Activated naive CD4-positive, alpha-beta T cell treated with anti-CD3 and anti-CD28 coated beads, Interleukin-2, amount 10 ng/mL, durations not matched to agents 7 days and 5 days (primary cell): ENCODE measurements around the gene KMT2C.
"Not testable (repeated sequence)": the region's sequence is repeated elsewhere in the genome, so short reads cannot be mapped to it uniquely, and the experiment has no call there.

ENCODE experiments used
- CTCF ChIA-PET: fragments of 350-600 bp; sonication (Branson Sonifier 250); formaldehyde crosslinking; loops from one replicate; lab custom pipeline; 2021; ENCODE audit warnings: antibody characterized with exemption; lab: Charles Lee
- DNase-seq: peaks from one replicate; pipeline ENCODE4 v3.0.0-alpha.2; 2020
- H3K27ac Mint-ChIP-seq: one replicate; pipeline ENCODE4 v1.8.0; 2021; ENCODE audit warnings: mild to moderate bottlenecking, moderate library complexity, mixed read lengths
- H3K27me3 Mint-ChIP-seq: one replicate; pipeline ENCODE4 v1.8.0; 2021; ENCODE audit warnings: mild to moderate bottlenecking, mixed read lengths
- H3K36me3 Mint-ChIP-seq: one replicate; pipeline ENCODE4 v1.8.0; 2021; ENCODE audit warnings: mixed read lengths
- H3K4me1 Mint-ChIP-seq: one replicate; pipeline ENCODE4 v1.8.0; 2021; ENCODE audit warnings: mixed read lengths
- H3K4me3 Mint-ChIP-seq: one replicate; pipeline ENCODE4 v1.8.0; 2021; ENCODE audit warnings: mild to moderate bottlenecking, moderate library complexity, mixed read lengths
- H3K9me3 Mint-ChIP-seq: one replicate; pipeline ENCODE4 v1.8.0; 2021; ENCODE audit warnings: mixed read lengths

Gene KMT2C

GRCh38 chr7:152307902-152308301 is 127.9 kb downstream of the KMT2C start:
- H3K9me3 Mint-ChIP-seq: no peaks in the 10 kb centered on the region

GRCh38 chr7:152299542-152300143 is 136.2 kb downstream of the KMT2C start:
- H3K27ac Mint-ChIP-seq, H3K4me1 Mint-ChIP-seq, H3K27me3 Mint-ChIP-seq, DNase-seq, CTCF ChIA-PET, H3K4me3 Mint-ChIP-seq, H3K9me3 Mint-ChIP-seq: not testable (repeated sequence)
- peaks cover 36% of the 10 kb centered on the region for H3K36me3 Mint-ChIP-seq

More at GRCh38 chr7:152307902-152308301, 127.9 kb downstream of the KMT2C start:
- DNase-seq: no peak
- H3K27ac Mint-ChIP-seq: no peak overlapping the region
- no peak overlapping the region for H3K4me3 Mint-ChIP-seq
- CTCF ChIA-PET: no interaction called here
- no peaks in the 10 kb centered on the region for H3K4me1 Mint-ChIP-seq
- peaks cover 34% of the 10 kb centered on the region for H3K36me3 Mint-ChIP-seq
- H3K27me3 Mint-ChIP-seq: no peaks in the 10 kb centered on the region

- Mint-ChIP-seq H3K36me3 (peaks cover 39% of the 10 kb centered on the region), H3K4me3 (no peak overlapping the region), H3K9me3 (peaks cover 9% of the 10 kb centered on the region), H3K4me1 (no peaks in the 10 kb centered on the region), H3K27ac (peak overlapping the region; percentile 52), H3K27me3 (no peaks in the 10 kb centered on the region)
- no peak for DNase-seq
- CTCF ChIA-PET: interaction anchor here (0.6 kb wide), 1 partner anchor 48 kb away, joined by 3 read pairs; no protein-coding TSS in a partner anchor
Measured at GRCh38 chr7:152292897-152293296, 142.9 kb downstream of the KMT2C start.

- DNase-seq, H3K4me3 Mint-ChIP-seq, H3K27me3 Mint-ChIP-seq, H3K27ac Mint-ChIP-seq, H3K9me3 Mint-ChIP-seq, H3K4me1 Mint-ChIP-seq, CTCF ChIA-PET: not testable (repeated sequence)
- H3K36me3 Mint-ChIP-seq: peaks cover 18% of the 10 kb centered on the region
Measured at GRCh38 chr7:152286972-152287371, 148.8 kb downstream of the KMT2C start.

- peaks cover 19% of the 10 kb centered on the region for H3K36me3 Mint-ChIP-seq
- CTCF ChIA-PET, H3K27me3 Mint-ChIP-seq, H3K27ac Mint-ChIP-seq, H3K4me1 Mint-ChIP-seq, H3K9me3 Mint-ChIP-seq, H3K4me3 Mint-ChIP-seq, DNase-seq: not testable (repeated sequence)
Measured at GRCh38 chr7:152286219-152286618, 149.6 kb downstream of the KMT2C start.

GRCh38 chr7:152284998-152285397 is 150.8 kb downstream of the KMT2C start:
- DNase-seq, H3K27me3 Mint-ChIP-seq, H3K4me1 Mint-ChIP-seq, H3K9me3 Mint-ChIP-seq, H3K4me3 Mint-ChIP-seq, H3K27ac Mint-ChIP-seq, CTCF ChIA-PET: not testable (repeated sequence)
- H3K36me3 Mint-ChIP-seq: peaks cover 18% of the 10 kb centered on the region

- H3K9me3 Mint-ChIP-seq, H3K27me3 Mint-ChIP-seq, H3K27ac Mint-ChIP-seq, H3K4me3 Mint-ChIP-seq, CTCF ChIA-PET, H3K4me1 Mint-ChIP-seq, DNase-seq: not testable (repeated sequence)
- H3K36me3 Mint-ChIP-seq: peaks cover 14% of the 10 kb centered on the region
Measured at GRCh38 chr7:152277687-152278086, 158.1 kb downstream of the KMT2C start.

- H3K4me1 Mint-ChIP-seq, H3K27ac Mint-ChIP-seq, H3K9me3 Mint-ChIP-seq, CTCF ChIA-PET, DNase-seq, H3K4me3 Mint-ChIP-seq, H3K27me3 Mint-ChIP-seq: not testable (repeated sequence)
- peaks cover 22% of the 10 kb centered on the region for H3K36me3 Mint-ChIP-seq
Measured at GRCh38 chr7:152270427-152270826, 165.4 kb downstream of the KMT2C start.

- peaks cover 29% of the 10 kb centered on the region for H3K36me3 Mint-ChIP-seq
- H3K27ac Mint-ChIP-seq, DNase-seq, H3K9me3 Mint-ChIP-seq, H3K4me3 Mint-ChIP-seq, H3K4me1 Mint-ChIP-seq, H3K27me3 Mint-ChIP-seq, CTCF ChIA-PET: not testable (repeated sequence)
Measured at GRCh38 chr7:152266859-152267258, 168.9 kb downstream of the KMT2C start.

GRCh38 chr7:152264915-152265314 is 170.9 kb downstream of the KMT2C start:
- CTCF ChIA-PET: interaction anchor here (0.6 kb wide), 1 partner anchor 178 kb away, joined by 3 read pairs; no protein-coding TSS in a partner anchor
- peaks cover 24% of the 10 kb centered on the region for H3K36me3 Mint-ChIP-seq

GRCh38 chr7:152262146-152262545 is 173.7 kb downstream of the KMT2C start:
- H3K27ac Mint-ChIP-seq, H3K27me3 Mint-ChIP-seq, CTCF ChIA-PET, H3K4me1 Mint-ChIP-seq, H3K4me3 Mint-ChIP-seq, DNase-seq, H3K9me3 Mint-ChIP-seq: not testable (repeated sequence)
- H3K36me3 Mint-ChIP-seq: peaks cover 27% of the 10 kb centered on the region

More at GRCh38 chr7:152264915-152265314, 170.9 kb downstream of the KMT2C start:
- not testable (repeated sequence) for H3K27ac Mint-ChIP-seq, H3K4me1 Mint-ChIP-seq, H3K9me3 Mint-ChIP-seq, DNase-seq, H3K27me3 Mint-ChIP-seq, H3K4me3 Mint-ChIP-seq

- H3K4me3 Mint-ChIP-seq, H3K4me1 Mint-ChIP-seq, DNase-seq, H3K27me3 Mint-ChIP-seq, H3K27ac Mint-ChIP-seq, H3K9me3 Mint-ChIP-seq: not testable (repeated sequence)
- CTCF ChIA-PET: interaction anchor here (0.8 kb wide), 1 partner anchor 50 kb away, joined by 3 read pairs; no protein-coding TSS in a partner anchor
- H3K36me3 Mint-ChIP-seq: peaks cover 34% of the 10 kb centered on the region
Measured at GRCh38 chr7:152259645-152260044, 176.2 kb downstream of the KMT2C start.

GRCh38 chr7:152247851-152248250 is 188.0 kb downstream of the KMT2C start:
- H3K36me3 Mint-ChIP-seq: peaks cover 43% of the 10 kb centered on the region
- H3K4me1 Mint-ChIP-seq, H3K9me3 Mint-ChIP-seq, H3K4me3 Mint-ChIP-seq, H3K27ac Mint-ChIP-seq, DNase-seq, H3K27me3 Mint-ChIP-seq, CTCF ChIA-PET: not testable (repeated sequence)

GRCh38 chr7:152245417-152245816 is 190.4 kb downstream of the KMT2C start:
- H3K9me3 Mint-ChIP-seq, H3K27me3 Mint-ChIP-seq, H3K4me1 Mint-ChIP-seq, H3K27ac Mint-ChIP-seq, DNase-seq, H3K4me3 Mint-ChIP-seq, CTCF ChIA-PET: not testable (repeated sequence)
- peaks cover 35% of the 10 kb centered on the region for H3K36me3 Mint-ChIP-seq

GRCh38 chr7:152243464-152243863 is 192.3 kb downstream of the KMT2C start:
- not testable (repeated sequence) for H3K27me3 Mint-ChIP-seq

More at GRCh38 chr7:152243464-152243863, 192.3 kb downstream of the KMT2C start:
- H3K4me3 Mint-ChIP-seq, H3K4me1 Mint-ChIP-seq, DNase-seq, H3K27ac Mint-ChIP-seq, CTCF ChIA-PET, H3K9me3 Mint-ChIP-seq: not testable (repeated sequence)
- peaks cover 34% of the 10 kb centered on the region for H3K36me3 Mint-ChIP-seq
